WI38 (cell line): ENCODE measurements around the gene CISD3.

Experiments used
- H3K4me3 ChIP-seq: 2 replicates; pipeline ENCODE4 v1.5.1; 2011; ENCODE audit warnings: low read depth, mild to moderate bottlenecking, control low read depth, low read length
- CTCF ChIP-seq: IDR thresholded peaks from 2 replicates; pipeline ENCODE4 v1.5.1; 2012; ENCODE audit warnings: low read depth, mild to moderate bottlenecking, control low read depth, low read length

Gene CISD3

DNA sequence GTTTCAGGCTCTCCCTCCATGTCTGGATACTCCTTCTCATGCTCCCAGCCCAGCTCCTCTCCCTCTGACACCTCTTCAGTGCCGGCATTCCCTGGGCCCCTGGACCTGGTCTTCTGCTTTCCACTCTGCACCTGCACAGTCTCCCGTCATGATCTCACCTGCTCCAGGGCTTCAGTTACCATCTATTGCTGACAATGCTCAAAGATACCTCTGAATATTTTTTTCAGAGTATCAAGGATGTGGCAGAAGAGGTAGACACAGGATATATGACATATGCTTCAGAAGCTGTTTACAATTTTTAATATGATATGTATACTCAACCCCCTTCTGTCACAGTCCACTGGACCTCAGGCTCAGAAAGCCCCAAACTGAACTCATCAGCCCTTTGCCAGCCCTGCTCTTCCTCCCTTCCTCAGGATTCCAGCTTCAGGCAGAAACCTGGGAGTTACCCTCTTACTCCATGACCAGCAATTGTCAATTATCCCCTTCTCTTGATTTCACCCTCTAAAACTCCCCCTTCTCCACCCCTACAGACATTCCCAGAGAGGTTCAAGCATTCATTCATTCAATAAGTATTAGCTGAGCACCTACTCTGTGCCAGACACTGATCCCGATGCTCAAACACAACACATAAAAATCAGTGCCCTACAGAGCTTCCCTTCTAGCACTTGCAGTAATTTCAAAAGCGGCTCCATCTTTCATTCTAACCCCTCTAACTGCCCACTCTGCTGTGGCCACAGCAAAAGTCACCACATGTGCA lies 32.9 kb upstream of the CISD3 start:
- H3K4me3 ChIP-seq: no peak overlapping the region
- TF ChIP-seq CTCF: no peak

DNA sequence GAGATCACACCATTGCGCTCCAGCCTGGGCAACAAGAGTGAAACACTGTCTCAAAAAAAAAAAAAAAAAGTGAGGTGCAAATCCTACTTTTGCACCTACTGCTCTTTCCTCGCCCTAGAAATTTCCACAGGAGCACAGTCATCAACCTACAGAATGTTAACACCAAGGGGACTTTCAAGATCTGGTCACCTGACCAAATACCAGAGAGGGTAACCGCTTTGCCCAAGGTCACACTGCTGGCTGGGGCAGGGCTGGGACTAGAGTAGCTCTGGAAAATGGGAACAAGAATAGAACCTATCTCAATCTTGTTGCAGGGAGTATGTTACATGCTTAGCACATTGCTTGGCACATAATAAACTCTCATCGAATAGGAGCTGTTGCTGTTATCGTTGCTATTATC lies 31.4 kb upstream of the CISD3 start:
- no peak for TF ChIP-seq CTCF
- no peak overlapping the region for H3K4me3 ChIP-seq

DNA sequence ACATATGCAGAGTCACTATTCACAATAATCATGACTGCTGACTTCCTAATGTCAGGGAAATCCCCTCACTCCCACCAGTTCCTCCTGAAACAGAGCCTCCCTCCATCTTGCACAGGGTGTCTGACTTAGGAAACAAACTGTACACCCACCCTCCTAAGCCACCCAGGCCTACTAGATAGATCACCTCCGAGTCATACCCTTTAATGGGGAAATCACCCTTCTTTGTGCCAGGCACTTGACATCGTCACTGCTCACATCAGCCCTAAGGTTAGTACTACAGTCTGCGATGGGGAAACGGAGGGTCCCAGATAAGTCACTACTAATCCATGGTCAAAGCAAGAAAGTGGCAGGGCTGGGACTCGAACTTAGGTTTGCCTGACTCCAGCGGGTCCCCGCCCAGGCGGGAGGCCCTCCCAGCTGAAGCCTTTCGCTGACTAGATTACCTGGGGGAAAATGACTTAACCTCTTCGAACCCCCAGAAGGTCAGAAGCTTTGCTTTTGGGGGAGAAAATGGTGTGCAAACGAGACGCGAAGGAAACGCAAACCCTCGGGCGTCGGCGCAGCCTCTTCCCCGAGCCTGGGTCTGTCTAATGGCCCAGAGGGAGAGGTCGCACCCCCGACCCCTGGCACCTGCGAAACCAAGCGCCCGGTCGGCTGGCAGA lies 28.5 kb upstream of the CISD3 start:
- peak overlapping the region; percentile 69 for H3K4me3 ChIP-seq
- TF ChIP-seq CTCF: no peak

GRCh38 chr17:38702166-38702915 lies 27.8 kb upstream of the CISD3 start:
- H3K4me3 ChIP-seq: peak overlapping the region; percentile 69
- no peak for TF ChIP-seq CTCF

GRCh38 chr17:38702916-38703741 lies 27.0 kb upstream of the CISD3 start:
- TF ChIP-seq CTCF: no peak
- peak overlapping the region; percentile 81 for H3K4me3 ChIP-seq

GRCh38 chr17:38703742-38704605 lies 26.2 kb upstream of the CISD3 start:
- H3K4me3 ChIP-seq: peak overlapping the region; percentile 81
- no peak for TF ChIP-seq CTCF
